ENCODE results near the gene CSH1.

DNA sequence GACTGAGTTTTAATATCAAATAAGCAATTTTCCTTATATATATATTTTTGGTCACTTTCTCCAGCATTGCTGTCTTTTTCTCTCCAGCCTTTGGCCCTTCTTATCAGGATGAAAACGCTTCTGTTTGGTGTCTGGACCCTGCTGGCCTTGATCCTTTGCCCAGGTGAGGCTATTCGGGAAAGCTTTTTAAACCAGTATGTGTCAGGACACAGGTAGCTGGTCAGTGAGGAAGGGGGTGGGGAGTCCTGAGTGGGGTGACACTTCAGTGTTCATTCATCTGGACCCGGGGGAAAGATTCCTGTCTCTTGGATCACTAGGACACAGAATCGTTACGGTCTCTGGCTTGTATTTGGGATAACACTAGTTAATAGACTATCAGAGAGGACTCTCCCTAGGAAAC is 41.7 kb downstream of the CSH1 start:
- TF ChIP-seq CTCF (IDR thresholded peaks at IDR 0.05) (no peak), POLR2A (IDR thresholded peaks at IDR 0.05) (no peak)
